GM19467 (cell line): ENCODE results near the gene NEUROD1.
A peak's percentile ranks its signal among the peaks of the same experiment; 100 is the strongest.
"Not testable (repeated sequence)": the region's sequence is repeated elsewhere in the genome, so short reads cannot be mapped to it uniquely, and the experiment has no call there.

Source experiments
- ATAC-seq: cut with Tn5 transposase; IDR thresholded peaks from one replicate; pipeline ENCODE4 v1.9.1; 2021; ENCODE audit warnings: mild to moderate bottlenecking, moderate library complexity; ENCODE audit not compliant: unreplicated experiment

NEUROD1 gene

GRCh38 chr2:181680055-181680936 lies at the start of gene NEUROD1:
Gene NEUROD1 (minus strand): TSS chr2:181680517. CDS start chr2:181678860, 1,657 bp downstream.
- ATAC-seq = no peak

- ATAC-seq = no peak
Measured at GRCh38 chr2:181725476-181725875, 45.2 kb upstream of the NEUROD1 start.

- ATAC-seq = no peak
Measured at GRCh38 chr2:181724662-181725061, 44.3 kb upstream of the NEUROD1 start.

- no peak for ATAC-seq
Measured at GRCh38 chr2:181723731-181724130, 43.4 kb upstream of the NEUROD1 start.

- peak; percentile 76 for ATAC-seq
Measured at GRCh38 chr2:181715033-181715630, 34.8 kb upstream of the NEUROD1 start.

- ATAC-seq = not testable (repeated sequence)
Measured at GRCh38 chr2:181711051-181711450, 30.7 kb upstream of the NEUROD1 start.

GRCh38 chr2:181702519-181702918 lies 22.2 kb upstream of the NEUROD1 start:
- ATAC-seq = not testable (repeated sequence)

- no peak for ATAC-seq
Measured at GRCh38 chr2:181698223-181698622, 17.9 kb upstream of the NEUROD1 start.

- no peak for ATAC-seq
Measured at GRCh38 chr2:181697571-181697970, 17.3 kb upstream of the NEUROD1 start.

GRCh38 chr2:181697126-181697525 lies 16.8 kb upstream of the NEUROD1 start:
- no peak for ATAC-seq

- ATAC-seq = no peak
Measured at GRCh38 chr2:181694271-181694670, 14.0 kb upstream of the NEUROD1 start.

GRCh38 chr2:181690860-181691259 lies 10.5 kb upstream of the NEUROD1 start:
- no peak for ATAC-seq

- no peak for ATAC-seq
Measured at GRCh38 chr2:181686576-181687185, 6.4 kb upstream of the NEUROD1 start.

- ATAC-seq = no peak
Measured at GRCh38 chr2:181685150-181685688, 4.9 kb upstream of the NEUROD1 start.

GRCh38 chr2:181684454-181685149 lies 4.3 kb upstream of the NEUROD1 start:
- no peak for ATAC-seq

GRCh38 chr2:181683518-181684453 lies 3.5 kb upstream of the NEUROD1 start:
- no peak for ATAC-seq

GRCh38 chr2:181682795-181683517 lies 2.6 kb upstream of the NEUROD1 start:
- no peak for ATAC-seq

GRCh38 chr2:181682026-181682789 lies 1.9 kb upstream of the NEUROD1 start:
- no peak for ATAC-seq
